GM21423 (cell line): ENCODE measurements around the gene TAF1.
A peak's percentile ranks its signal among the peaks of the same experiment; 100 is the strongest.
"Not testable (repeated sequence)": the region's sequence is repeated elsewhere in the genome, so short reads cannot be mapped to it uniquely, and the experiment has no call there.

Experiments
- ATAC-seq: cut with Tn5 transposase; IDR thresholded peaks from one replicate; pipeline ENCODE4 v1.9.1; 2021; ENCODE audit warnings: mild to moderate bottlenecking, moderate library complexity; ENCODE audit not compliant: unreplicated experiment

Gene TAF1, protein sequence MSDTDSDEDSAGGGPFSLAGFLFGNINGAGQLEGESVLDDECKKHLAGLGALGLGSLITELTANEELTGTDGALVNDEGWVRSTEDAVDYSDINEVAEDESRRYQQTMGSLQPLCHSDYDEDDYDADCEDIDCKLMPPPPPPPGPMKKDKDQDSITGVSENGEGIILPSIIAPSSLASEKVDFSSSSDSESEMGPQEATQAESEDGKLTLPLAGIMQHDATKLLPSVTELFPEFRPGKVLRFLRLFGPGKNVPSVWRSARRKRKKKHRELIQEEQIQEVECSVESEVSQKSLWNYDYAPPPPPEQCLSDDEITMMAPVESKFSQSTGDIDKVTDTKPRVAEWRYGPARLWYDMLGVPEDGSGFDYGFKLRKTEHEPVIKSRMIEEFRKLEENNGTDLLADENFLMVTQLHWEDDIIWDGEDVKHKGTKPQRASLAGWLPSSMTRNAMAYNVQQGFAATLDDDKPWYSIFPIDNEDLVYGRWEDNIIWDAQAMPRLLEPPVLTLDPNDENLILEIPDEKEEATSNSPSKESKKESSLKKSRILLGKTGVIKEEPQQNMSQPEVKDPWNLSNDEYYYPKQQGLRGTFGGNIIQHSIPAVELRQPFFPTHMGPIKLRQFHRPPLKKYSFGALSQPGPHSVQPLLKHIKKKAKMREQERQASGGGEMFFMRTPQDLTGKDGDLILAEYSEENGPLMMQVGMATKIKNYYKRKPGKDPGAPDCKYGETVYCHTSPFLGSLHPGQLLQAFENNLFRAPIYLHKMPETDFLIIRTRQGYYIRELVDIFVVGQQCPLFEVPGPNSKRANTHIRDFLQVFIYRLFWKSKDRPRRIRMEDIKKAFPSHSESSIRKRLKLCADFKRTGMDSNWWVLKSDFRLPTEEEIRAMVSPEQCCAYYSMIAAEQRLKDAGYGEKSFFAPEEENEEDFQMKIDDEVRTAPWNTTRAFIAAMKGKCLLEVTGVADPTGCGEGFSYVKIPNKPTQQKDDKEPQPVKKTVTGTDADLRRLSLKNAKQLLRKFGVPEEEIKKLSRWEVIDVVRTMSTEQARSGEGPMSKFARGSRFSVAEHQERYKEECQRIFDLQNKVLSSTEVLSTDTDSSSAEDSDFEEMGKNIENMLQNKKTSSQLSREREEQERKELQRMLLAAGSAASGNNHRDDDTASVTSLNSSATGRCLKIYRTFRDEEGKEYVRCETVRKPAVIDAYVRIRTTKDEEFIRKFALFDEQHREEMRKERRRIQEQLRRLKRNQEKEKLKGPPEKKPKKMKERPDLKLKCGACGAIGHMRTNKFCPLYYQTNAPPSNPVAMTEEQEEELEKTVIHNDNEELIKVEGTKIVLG (N-terminal part only)

DNA sequence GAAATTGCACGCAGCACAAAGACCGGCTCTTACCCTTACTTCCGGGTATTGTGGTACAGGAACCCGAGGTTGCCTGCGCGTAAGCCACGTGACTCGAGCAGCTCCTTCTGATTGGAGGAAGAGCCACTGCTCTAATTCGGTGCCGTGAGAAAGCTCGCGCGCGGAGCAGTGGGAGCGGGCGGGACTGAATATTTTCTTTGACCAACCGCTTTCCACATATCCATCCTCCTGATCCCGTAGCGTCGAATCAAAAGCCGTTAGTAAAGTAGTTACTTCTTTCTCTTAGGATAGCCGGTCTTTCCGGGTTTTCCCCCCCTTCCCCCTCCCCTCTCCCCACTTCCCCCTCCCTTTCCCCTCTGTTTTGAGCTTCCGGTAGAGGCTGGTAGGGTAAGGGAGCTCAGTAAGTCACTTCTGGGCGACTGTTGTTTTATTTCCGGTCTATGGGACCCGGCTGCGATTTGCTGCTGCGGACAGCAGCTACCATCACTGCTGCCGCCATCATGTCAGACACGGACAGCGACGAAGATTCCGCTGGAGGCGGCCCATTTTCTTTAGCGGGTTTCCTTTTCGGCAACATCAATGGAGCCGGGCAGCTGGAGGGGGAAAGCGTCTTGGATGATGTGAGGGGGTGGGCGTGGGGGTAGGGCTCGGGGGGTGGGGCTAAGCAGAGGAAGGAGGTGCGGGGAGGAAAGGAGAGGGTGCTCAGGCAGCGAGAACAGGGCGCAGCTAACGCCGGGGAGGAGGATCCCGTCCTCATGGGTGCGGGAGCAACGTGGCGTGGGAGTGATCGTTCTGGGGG is at the start of gene TAF1:
Gene TAF1 (plus strand): TSS at position 483 of the 799 bp plus-strand sequence. CDS start 18 bp downstream, at position 501.
- ATAC-seq, result peak; percentile 90

DNA sequence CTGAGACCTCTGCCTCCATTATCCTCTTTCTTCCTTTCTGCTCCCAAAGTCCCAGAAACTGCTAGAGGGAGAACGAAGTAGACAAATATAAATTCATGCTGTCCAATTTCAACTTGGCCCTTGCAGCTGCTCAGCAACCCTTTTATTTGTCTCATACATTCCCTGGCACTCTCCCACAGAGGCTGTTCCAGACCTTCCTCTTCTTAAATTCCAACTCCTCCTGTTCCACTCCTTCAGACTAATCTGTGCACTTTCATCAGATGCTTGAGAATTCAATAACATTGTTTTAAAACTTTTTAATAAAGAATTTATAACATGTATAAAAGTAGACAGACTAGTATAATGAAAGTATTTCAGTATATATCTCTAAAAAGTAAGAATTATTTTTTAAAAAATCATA is 49.2 kb upstream of the TAF1 start:
- not testable (repeated sequence) for ATAC-seq

DNA sequence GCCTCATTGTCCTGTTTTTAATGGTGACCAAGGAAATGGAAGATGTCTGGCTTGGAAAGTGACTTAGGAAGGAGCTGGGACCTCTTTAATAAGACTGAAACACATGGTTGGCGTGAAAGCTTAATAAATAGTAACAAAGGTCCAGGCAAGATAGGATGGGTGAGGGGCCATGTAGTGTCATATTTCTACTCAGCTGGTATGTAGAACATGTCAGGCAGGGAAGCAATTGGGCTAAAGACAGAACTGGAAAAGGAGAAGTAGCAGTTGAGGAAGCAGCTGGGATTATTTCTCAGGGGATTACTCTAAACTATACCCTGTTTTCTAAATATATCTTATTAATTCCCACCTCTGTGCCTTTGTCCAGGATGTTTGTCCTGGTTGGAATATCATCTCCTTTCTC is 46.0 kb upstream of the TAF1 start:
- ATAC-seq, result no peak

DNA sequence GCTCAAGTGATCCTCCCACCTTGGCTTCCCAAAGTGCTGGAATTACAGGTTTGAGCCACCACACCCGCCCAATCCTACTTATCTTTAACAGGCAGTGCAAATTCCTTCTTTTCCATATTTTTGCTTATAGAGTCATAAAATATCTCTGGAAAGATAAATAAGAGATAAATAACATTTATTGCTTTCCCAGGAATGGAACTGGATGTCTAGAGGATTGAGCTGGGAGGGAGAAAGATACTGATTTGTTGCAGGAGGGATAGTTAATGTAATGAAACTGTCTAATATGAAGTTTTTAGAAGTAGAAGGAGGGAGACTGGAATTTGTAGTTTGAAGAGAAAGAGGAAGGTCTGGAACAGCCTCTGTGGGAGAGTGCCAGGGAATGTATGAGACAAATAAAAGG is 44.4 kb upstream of the TAF1 start:
- ATAC-seq, result no peak

DNA sequence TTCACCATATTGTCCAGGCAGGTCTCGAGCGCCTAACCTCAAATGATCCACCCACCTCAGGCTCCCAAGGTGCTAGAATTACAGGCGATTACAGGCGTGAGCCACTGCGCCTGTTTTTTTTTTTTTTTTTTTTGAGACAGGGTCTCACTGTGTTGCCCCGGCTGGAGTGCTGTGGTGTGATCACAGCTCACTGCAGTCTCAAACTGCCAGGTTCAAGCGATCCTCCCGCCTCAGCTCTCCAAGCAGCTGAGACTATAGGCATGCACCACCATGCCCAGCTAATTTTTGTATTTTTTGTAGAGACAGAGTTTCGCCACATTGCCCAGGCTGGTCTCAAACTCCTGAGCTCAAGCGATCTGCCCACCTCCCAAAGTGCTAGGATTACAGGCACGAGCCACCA is 41.7 kb upstream of the TAF1 start:
- ATAC-seq, result not testable (repeated sequence)

DNA sequence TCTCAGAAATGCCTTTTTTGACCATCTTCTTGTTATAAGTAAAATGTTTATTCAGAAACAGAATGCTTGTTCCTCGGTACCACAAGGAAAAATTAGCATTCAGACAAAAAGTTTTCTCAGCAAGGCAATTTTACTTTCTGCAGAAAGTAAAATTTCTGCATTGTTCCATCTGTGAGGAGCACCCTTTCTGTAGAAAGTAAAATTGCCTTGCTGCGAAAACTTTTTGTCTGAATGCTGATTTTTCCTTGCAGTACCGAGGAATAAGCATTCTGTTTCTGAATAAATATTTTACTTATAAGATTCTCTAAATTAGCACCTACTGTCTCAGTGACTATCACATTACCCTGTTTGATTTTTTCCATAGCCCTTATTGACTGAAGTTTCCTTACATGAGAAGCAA is 39.8 kb upstream of the TAF1 start:
- no peak for ATAC-seq

DNA sequence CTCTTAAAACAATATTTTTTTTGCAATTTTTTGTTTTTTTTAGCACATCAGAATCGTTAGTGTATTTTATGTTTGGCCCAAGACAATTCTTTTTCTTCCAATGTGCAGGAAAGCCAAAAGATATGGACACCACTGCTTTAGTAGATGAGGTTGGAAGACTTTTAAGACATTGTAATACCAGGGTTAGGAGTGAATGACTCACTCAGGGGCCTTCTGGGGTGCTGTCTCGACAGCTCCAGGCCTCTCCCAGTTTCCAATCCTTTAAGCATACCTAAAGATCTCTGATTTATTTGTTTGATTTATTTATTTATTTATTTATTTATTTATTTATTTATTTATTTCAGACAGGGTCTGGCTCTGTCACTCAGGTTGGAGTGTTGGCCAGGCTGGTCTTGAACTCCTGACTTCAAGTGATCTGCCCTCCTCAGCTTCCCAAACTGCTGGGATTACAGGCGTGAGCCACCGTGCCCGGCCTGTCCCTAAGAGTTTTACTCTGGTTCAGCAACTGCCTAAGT is 16.9 kb upstream of the TAF1 start:
- ATAC-seq, result not testable (repeated sequence)

DNA sequence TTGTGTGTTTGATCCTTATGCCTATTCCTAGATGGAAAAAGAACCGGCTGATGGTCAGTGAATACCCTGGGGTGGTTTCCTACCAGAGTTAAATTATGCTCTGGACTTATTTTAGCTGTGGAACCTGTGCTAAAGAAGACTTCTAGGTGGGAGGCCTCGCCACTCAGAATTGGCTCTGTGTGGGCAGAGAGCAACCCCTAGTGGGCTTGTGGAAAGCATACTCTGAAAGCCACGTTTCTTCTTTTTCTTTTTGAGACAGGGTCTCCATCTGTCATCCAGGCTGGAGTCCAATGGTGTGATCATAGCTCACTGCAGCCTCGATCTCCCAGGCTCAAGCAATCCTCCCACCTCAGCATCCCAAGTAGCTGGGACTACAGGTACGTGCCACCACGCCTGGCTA is 16.3 kb upstream of the TAF1 start:
- not testable (repeated sequence) for ATAC-seq

DNA sequence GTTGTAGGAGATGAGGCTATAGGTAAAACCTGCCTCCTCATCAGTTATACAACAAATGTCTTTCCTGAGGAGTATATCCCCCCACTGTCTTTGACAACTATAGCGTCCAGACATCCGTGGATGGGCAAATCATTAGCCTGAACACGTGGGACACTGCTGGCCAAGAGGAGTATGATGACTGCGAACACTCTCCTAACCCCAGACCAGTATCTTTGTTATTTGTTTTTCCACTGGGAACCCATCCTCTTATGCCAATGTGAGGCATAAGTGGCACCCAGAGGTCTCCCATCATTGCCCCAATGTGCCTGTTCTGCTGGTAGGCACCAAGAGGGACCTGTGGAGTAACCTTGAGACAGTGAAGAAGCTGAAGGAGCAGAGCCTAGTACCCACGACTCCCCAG is 13.7 kb upstream of the TAF1 start:
- not testable (repeated sequence) for ATAC-seq

DNA sequence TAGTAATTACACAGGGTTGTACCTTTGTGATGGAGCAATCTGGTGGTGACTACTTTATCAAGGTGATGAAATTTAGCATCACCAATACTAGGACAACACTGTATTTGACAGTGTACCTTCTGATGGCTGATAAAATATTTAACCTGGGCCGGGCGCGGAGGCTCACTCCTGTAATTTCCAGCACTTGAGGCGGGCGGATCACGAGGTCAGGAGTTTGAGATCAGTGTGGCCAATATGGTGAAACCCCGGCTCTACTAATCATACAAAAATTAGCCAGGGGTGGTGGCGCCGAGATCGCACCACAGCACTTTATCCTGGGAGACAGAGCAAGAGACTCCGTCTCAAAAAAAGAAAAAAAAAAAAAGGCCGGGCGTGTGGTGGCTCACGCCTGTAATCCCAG is 1.9 kb upstream of the TAF1 start:
- ATAC-seq, result no peak

DNA sequence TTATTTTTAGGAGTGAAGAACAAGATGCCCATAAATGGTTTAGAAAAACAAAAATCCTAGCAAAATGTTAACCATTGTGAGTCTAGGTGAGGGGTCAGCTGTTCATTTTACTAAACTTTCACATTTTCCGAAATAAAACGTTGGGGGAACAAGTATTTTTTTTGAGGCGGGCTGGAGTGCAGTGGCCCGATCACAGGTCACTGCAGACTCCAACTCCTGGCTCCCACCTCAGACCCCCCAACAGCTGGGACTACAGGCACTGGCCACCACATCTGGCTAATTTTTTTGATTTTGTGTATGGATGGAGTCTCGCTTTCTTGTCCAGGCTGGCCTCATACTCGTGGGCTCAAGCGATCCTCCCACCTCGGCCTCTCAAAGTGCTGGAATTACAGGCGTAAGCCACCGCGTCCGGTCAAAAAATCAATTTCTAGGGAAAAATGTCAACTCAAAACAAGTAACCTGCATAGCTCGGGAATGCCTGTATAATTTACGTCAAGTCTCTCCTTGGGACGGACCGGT is 742 bp upstream of the TAF1 start:
- peak; percentile 4 for ATAC-seq

DNA sequence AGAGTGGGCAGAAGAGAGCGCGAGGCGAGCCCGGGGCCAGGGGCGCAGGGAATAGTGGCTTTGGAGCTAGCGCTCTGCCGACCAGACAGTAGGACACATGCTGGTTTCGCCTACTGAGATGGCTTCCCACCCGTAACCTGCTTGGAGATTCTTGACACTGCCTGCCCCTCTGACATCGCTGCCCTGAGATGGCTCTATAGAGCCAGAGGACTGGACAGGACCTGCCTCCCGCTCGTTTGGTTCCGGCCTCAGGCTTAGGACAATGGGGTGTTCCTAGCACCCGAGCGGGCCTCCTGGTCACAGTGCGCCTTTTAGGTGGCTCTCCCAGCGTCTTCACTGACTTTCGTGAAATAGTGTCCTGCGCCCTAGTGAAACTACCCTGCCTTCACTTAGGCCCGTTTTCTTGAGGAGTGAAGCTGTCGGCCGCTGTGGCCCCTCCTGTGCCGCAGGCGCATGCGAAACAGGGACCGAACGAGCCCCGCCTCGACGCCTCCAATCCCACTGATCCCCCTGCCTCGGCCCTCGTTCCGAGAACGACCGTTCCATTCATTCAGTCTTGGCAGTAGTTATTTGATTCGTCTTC is 608 bp downstream of the TAF1 start:
- peak; percentile 8 for ATAC-seq

DNA sequence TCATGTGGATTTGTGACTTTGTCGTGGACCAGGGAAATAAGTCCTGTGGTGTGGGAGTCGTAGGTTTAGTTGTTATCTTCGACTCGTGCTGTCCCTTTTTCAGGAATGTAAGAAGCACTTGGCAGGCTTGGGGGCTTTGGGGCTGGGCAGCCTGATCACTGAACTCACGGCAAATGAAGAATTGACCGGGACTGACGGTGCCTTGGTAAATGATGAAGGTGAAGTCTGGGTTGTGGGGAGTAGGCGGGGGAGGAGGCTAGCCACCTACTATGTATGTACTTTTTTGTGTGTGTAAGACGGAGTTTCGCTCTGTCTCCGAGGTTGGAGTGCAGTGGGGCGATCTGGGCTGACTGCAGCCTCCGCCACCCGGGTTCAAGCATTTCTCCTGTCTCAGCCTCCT is 1.2 kb downstream of the TAF1 start:
- ATAC-seq, result no peak

DNA sequence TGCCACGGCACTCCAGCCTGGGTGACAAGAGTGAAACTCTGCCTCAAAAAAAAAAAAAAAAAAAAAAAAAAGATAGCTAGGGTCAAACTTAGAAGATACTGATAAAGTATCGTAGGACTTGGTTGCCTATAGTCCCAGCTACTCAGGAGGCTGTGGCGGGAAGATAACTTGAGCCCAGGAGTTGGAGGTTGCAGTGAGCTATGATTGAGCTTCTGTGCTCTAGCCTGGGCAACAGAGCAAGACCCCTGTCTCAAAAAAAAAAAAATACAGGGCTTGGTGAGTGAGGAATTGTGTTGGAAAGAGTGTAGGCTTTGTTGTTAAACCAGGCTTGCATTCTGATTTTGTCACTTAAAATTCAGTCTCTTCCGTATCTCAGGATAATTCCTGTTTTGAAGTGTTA is 6.2 kb downstream of the TAF1 start:
- ATAC-seq, result no peak

DNA sequence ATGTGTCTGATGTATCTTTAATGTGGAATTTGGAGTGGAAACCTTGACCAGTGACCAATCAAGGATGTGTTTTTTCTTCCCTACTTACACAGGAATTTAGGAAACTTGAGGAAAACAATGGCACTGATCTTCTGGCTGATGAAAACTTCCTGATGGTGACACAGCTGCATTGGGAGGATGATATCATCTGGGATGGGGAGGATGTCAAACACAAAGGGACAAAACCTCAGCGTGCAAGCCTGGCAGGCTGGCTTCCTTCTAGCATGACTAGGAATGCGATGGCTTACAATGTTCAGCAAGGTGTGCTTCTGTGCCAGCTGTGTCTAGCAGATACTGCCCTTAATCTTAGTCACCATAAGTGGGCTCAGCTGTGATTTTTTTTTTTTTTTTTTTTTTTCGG is 12.6 kb downstream of the TAF1 start:
- no peak for ATAC-seq

DNA sequence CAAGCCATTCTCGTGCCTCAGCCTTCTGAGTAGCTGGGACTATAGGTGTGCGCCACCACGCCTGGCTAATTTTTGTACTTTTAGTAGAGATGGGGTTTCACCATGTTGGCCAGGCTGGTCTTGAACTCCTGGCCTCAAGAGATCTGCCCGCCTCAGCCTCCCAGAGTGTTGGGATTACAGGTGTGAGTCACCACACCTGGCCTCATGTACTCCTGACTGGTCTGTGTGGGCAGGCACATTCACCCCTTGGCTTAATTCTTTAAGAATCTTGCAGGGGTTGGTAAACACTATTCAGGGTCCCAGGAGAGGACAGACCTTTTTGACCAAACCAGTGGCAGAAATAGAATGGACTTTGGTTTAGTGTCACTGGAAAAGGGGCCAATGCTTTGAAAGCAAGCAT is 25.6 kb downstream of the TAF1 start:
- not testable (repeated sequence) for ATAC-seq

DNA sequence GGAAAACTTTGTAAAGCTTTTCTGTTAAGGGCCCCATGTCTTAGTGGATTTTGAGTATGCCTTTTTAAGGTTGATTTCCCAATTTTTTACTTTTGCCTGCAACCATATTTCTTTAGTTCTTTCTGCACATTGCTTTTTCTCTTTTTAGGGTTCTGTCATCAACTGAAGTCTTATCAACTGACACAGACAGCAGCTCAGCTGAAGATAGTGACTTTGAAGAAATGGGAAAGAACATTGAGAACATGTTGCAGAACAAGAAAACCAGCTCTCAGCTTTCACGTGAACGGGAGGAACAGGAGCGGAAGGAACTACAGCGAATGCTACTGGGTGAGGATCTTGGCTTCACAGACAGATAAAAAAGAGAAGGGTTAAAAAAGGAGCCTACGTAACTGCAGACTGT is 27.8 kb downstream of the TAF1 start:
- no peak for ATAC-seq

DNA sequence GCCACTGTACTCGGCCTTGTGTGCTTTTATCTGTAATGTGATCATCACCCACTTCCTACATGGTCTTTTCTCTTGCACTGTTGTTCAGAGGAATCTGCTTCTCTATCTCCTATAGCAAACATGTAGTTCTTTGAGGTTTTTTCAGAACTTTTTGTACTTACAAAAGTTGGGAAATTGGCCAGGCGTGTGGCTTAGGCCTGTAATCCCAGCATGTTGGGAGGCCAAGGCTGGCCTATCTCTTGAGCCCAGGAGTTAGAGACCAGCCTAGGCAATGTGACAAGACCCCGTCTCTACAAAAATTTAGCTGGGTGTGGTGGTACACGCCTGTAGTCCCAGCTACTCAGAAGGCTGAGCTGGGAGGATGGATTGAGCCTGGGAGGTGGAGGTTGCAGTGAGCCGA is 30.4 kb downstream of the TAF1 start:
- no peak for ATAC-seq

DNA sequence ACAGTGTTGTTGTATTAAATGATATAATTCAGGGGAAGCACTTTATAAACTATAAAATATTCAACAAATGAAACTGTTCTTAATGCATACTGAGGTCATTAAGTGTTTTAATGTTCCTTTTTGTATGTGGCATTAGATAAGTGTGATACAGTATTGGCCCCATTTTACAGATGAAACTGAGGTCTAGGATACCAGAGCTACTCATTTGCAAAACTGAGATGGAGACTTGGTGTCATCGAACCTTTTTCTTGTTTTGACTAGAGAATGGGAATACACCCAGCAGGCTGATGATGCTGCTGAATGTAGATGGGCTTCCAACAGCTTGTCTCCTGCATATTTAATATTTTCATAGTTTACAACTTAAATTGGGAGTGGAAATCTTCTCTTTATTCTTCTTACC is 34.6 kb downstream of the TAF1 start:
- ATAC-seq, result no peak
